Measurements from ENCODE around the gene NCKAP5. TPM values are rescaled to one million over a fixed set of nuclear protein-coding genes. Genes with fewer than 3 reads are reported as not detected.

NCKAP5 gene
- total RNA-seq, 4 donors from 2014 or later: 0.03 to 0.55 (median 0.33) TPM

- Histone ChIP-seq H3K4me3 (no peak overlapping the region), H3K27me3 (peaks cover 28 to 44% (median 37%) of the 10 kb centered on the region in 3 donors), H3K9me3 (no peaks in the 10 kb centered on the region), H3K27ac (no peak overlapping the region), H3K4me1 (peaks cover 0 to 8% of the 10 kb centered on the region in 2 donors), H3K36me3 (no peaks in the 10 kb centered on the region)
- TF ChIP-seq POLR2A (IDR thresholded peaks at IDR 0.05) (no peak), CTCF (IDR thresholded peaks at IDR 0.05 in 4 of 5, conservative IDR thresholded peaks at IDR 0.05 in 1 of 5) (no peak)
- DNase-seq (no peak), ATAC-seq (no peak)
- intact Hi-C loops (cut with DNase I; ENCODE audit: low total_unique reads) (no loop called here), in situ Hi-C loops (cut with MboI; ENCODE audit: low sequenced_read_pairs in 4 of 4) (no loop called here)
These were observed 900.0 kb downstream of the NCKAP5 start for GRCh38 chr2:132668189-132668823.

- intact Hi-C loops (cut with DNase I; ENCODE audit: low total_unique reads): no loop called here
- in situ Hi-C loops (cut with MboI; ENCODE audit: low sequenced_read_pairs in 4 of 4): no loop called here
These were observed 900.6 kb downstream of the NCKAP5 start for GRCh38 chr2:132667706-132668105.

GRCh38 chr2:132665401-132666140, 902.7 kb downstream of the NCKAP5 start:
- H3K27ac ChIP-seq: no peak overlapping the region
- no peaks in the 10 kb centered on the region for H3K9me3 ChIP-seq
- peaks cover 22 to 31% (median 25%) of the 10 kb centered on the region in 3 donors for H3K27me3 ChIP-seq
- TF ChIP-seq CTCF (IDR thresholded peaks at IDR 0.05 in 4 of 5, conservative IDR thresholded peaks at IDR 0.05 in 1 of 5) (no peak), POLR2A (IDR thresholded peaks at IDR 0.05) (no peak)
- ATAC-seq (no peak), DNase-seq (no peak)
- no peaks in the 10 kb centered on the region for H3K36me3 ChIP-seq
- intact Hi-C loops (cut with DNase I; ENCODE audit: low total_unique reads) (no loop called here), in situ Hi-C loops (cut with MboI; ENCODE audit: low sequenced_read_pairs in 4 of 4) (no loop called here)
- H3K4me3 ChIP-seq: no peak overlapping the region
- peaks cover 0 to 8% of the 10 kb centered on the region in 2 donors for H3K4me1 ChIP-seq

More at GRCh38 chr2:132667706-132668105, 900.6 kb downstream of the NCKAP5 start:
- Histone ChIP-seq H3K27ac (no peak overlapping the region), H3K4me3 (no peak overlapping the region), H3K27me3 (peaks cover 26 to 44% (median 37%) of the 10 kb centered on the region in 3 donors), H3K4me1 (peaks cover 0 to 8% of the 10 kb centered on the region in 2 donors), H3K9me3 (no peaks in the 10 kb centered on the region), H3K36me3 (no peaks in the 10 kb centered on the region)
- TF ChIP-seq CTCF (IDR thresholded peaks at IDR 0.05 in 4 of 5, conservative IDR thresholded peaks at IDR 0.05 in 1 of 5) (no peak), POLR2A (IDR thresholded peaks at IDR 0.05) (no peak)
- ATAC-seq: no peak
- no peak for DNase-seq

- no peak for DNase-seq
- Histone ChIP-seq H3K27ac (no peak overlapping the region), H3K4me3 (no peak overlapping the region), H3K36me3 (no peaks in the 10 kb centered on the region), H3K27me3 (peaks cover 9 to 17% (median 10%) of the 10 kb centered on the region in 3 donors), H3K9me3 (no peaks in the 10 kb centered on the region), H3K4me1 (peaks cover 0 to 3% of the 10 kb centered on the region in 2 donors)
- ATAC-seq: no peak
- intact Hi-C loops (cut with DNase I; ENCODE audit: low total_unique reads): no loop called here
- TF ChIP-seq CTCF (IDR thresholded peaks at IDR 0.05 in 4 of 5, conservative IDR thresholded peaks at IDR 0.05 in 1 of 5) (no peak), POLR2A (IDR thresholded peaks at IDR 0.05) (no peak)
- in situ Hi-C loops (cut with MboI; ENCODE audit: low sequenced_read_pairs in 4 of 4): no loop called here
These were observed 904.2 kb downstream of the NCKAP5 start for GRCh38 chr2:132664096-132664495.
